ENCODE results near the gene AKAP6. TPM values are rescaled to one million over a fixed set of nuclear protein-coding genes. Genes with fewer than 3 reads are reported as not detected.

AKAP6 gene
- total and polyA plus RNA-seq, 10 of the 15 experiments (the other 5 are each of a cell fraction or from before 2014, with no cell fraction given) = 0.35 to 5.9 (median 2.2) TPM

GRCh38 chr14:32545095-32545494 is 216.0 kb downstream of the AKAP6 start (continued):
- TF ChIP-seq, protein P1, sequence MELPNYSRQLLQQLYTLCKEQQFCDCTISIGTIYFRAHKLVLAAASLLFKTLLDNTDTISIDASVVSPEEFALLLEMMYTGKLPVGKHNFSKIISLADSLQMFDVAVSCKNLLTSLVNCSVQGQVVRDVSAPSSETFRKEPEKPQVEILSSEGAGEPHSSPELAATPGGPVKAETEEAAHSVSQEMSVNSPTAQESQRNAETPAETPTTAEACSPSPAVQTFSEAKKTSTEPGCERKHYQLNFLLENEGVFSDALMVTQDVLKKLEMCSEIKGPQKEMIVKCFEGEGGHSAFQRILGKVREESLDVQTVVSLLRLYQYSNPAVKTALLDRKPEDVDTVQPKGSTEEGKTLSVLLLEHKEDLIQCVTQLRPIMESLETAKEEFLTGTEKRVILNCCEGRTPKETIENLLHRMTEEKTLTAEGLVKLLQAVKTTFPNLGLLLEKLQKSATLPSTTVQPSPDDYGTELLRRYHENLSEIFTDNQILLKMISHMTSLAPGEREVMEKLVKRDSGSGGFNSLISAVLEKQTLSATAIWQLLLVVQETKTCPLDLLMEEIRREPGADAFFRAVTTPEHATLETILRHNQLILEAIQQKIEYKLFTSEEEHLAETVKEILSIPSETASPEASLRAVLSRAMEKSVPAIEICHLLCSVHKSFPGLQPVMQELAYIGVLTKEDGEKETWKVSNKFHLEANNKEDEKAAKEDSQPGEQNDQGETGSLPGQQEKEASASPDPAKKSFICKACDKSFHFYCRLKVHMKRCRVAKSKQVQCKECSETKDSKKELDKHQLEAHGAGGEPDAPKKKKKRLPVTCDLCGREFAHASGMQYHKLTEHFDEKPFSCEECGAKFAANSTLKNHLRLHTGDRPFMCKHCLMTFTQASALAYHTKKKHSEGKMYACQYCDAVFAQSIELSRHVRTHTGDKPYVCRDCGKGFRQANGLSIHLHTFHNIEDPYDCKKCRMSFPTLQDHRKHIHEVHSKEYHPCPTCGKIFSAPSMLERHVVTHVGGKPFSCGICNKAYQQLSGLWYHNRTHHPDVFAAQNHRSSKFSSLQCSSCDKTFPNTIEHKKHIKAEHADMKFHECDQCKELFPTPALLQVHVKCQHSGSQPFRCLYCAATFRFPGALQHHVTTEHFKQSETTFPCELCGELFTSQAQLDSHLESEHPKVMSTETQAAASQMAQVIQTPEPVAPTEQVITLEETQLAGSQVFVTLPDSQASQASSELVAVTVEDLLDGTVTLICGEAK (IDR thresholded peaks at IDR 0.05; ENCODE audit: borderline replicate concordance) = no peak

GRCh38 chr14:32545506-32546210 is 216.6 kb downstream of the AKAP6 start:
- Histone ChIP-seq H3K9me3 (replicated peaks; ENCODE audit: control insufficient read depth, insufficient read depth, low read length) (no peaks in the 10 kb centered on the region), H3K9ac (ENCODE audit: control insufficient read depth, insufficient read depth, low read length) (no peak overlapping the region), H3K27me3 (replicated peaks in 1 of 2; ENCODE audit: control insufficient read depth in 2 of 2, insufficient read depth in 2 of 2, low read length in 1 of 2) (no peaks in the 10 kb centered on the region), H3K36me3 (ENCODE audit: control insufficient read depth in 2 of 2, insufficient read depth in 2 of 2, low read length in 1 of 2) (no peaks in the 10 kb centered on the region), H4K20me1 (ENCODE audit: control insufficient read depth, insufficient read depth) (no peaks in the 10 kb centered on the region), H3K4me3 (no peak overlapping the region), H3K27ac (ENCODE audit: control insufficient read depth, insufficient read depth) (no peak overlapping the region), H3K4me1 (ENCODE audit: control insufficient read depth, insufficient read depth, low read length) (no peaks in the 10 kb centered on the region), H3K4me2 (ENCODE audit: control insufficient read depth, insufficient read depth) (no peak overlapping the region), H3K79me2 (ENCODE audit: control insufficient read depth, insufficient read depth, low read length) (no peaks in the 10 kb centered on the region), H2AFZ (ENCODE audit: control insufficient read depth, low read depth, low read length) (no peak overlapping the region; the same call in 1 of the 2 replicates)
- BruUV-seq (replicated peaks) = no TSS peak
- intact Hi-C loops (cut with micrococcal nuclease; ENCODE audit: unreplicated experiment) = no loop called here
- CTCF ChIA-PET = interaction anchor here (0.5 to 0.6 kb wide), 2 partner anchors 23 to 397 kb away, joined by 3 read pairs; no protein-coding TSS in a partner anchor
- POLR2A ChIA-PET = no interaction called here
- RAD21 ChIA-PET (ENCODE audit: unreplicated experiment) = no interaction called here
- SMC1A ChIA-PET (ENCODE audit: uncharacterized antibody, unreplicated experiment) = interaction anchor here (1.0 to 1.1 kb wide), 2 partner anchors 14 to 15 kb away, joined by 3 read pairs; no protein-coding TSS in a partner anchor
- in situ Hi-C loops (cut with MboI) = no loop called here
- 11% methylated on average over 10 of the region's 10 CpGs for WGBS (ENCODE audit: insufficient coverage, insufficient replicate concordance, low lambda C conversion rate, missing lambda C conversion rate)
- DNase-seq (ENCODE audit: low read depth, low spot score) (no peak), ATAC-seq (no peak), FAIRE-seq (no peak)
- no peak for TF ChIP-seq ZZZ3 (IDR thresholded peaks at IDR 0.05; ENCODE audit: control insufficient read depth, insufficient read length, low read depth)
- no peak for TF ChIP-seq TCF12 (IDR thresholded peaks at IDR 0.05; ENCODE audit: low read depth, low read length)
- TF ChIP-seq RBBP5 (conservative IDR thresholded peaks at IDR 0.05) = no peak
- no peak for TF ChIP-seq SP1 (IDR thresholded peaks at IDR 0.05; ENCODE audit: low read depth, low read length)
- TF ChIP-seq, protein P1 (IDR thresholded peaks at IDR 0.05; ENCODE audit: borderline replicate concordance) = no peak
- no peak for TF ChIP-seq MXI1 (IDR thresholded peaks at IDR 0.05; ENCODE audit: low read depth, low read length)
- TF ChIP-seq, protein P2, sequence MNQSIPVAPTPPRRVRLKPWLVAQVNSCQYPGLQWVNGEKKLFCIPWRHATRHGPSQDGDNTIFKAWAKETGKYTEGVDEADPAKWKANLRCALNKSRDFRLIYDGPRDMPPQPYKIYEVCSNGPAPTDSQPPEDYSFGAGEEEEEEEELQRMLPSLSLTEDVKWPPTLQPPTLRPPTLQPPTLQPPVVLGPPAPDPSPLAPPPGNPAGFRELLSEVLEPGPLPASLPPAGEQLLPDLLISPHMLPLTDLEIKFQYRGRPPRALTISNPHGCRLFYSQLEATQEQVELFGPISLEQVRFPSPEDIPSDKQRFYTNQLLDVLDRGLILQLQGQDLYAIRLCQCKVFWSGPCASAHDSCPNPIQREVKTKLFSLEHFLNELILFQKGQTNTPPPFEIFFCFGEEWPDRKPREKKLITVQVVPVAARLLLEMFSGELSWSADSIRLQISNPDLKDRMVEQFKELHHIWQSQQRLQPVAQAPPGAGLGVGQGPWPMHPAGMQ (IDR thresholded peaks at IDR 0.05; ENCODE audit: borderline replicate concordance) = no peak
- no peak for TF ChIP-seq PAX8 (IDR thresholded peaks at IDR 0.05)
- TF ChIP-seq BCL11A (IDR thresholded peaks at IDR 0.05; ENCODE audit: low read depth, low read length) = no peak
